Neural cell (in vitro differentiated cells): ENCODE data around the gene POLN. TPM values are rescaled to one million over a fixed set of nuclear protein-coding genes. Genes with fewer than 3 reads are reported as not detected.

Experiments
- H2AFZ ChIP-seq: fragments of 200-600, 300-800 bp; sonication (generic), shearing (Covaris generic); 2 replicates; pipeline ENCODE4 v1.6.0; 2014; ENCODE audit warnings: low read depth, mild to moderate bottlenecking, antibody characterized with exemption, low read length, moderate library complexity
- H3F3A ChIP-seq: fragments of 200-600 bp; shearing (Covaris generic); 2 replicates; pipeline ENCODE4 v1.6.1; 2016; ENCODE audit warnings: mild to moderate bottlenecking, moderate library complexity, mixed read lengths, antibody characterized with exemption, low read length; ENCODE audit not compliant: insufficient read depth, poor library complexity, severe bottlenecking
- H3K27ac ChIP-seq: fragments of 200-600, 300-800 bp; sonication (generic), shearing (Covaris generic); 2 replicates; pipeline ENCODE4 v1.5.1; 2014; ENCODE audit warnings: mild to moderate bottlenecking, low read length, moderate library complexity
- H3K27me3 ChIP-seq: fragments of 300-800, 200-600 bp; sonication (generic), shearing (Covaris generic); 2 replicates; pipeline ENCODE4 v1.6.0; 2014; ENCODE audit warnings: mild to moderate bottlenecking, low read depth, low read length, moderate library complexity; ENCODE audit not compliant: insufficient read depth
- H3K36me3 ChIP-seq: fragments of 300-800, 200-600 bp; sonication (generic), shearing (Covaris generic); 2 replicates; pipeline ENCODE4 v1.5.1; 2014; ENCODE audit warnings: mild to moderate bottlenecking, antibody characterized with exemption, low read length, moderate library complexity; ENCODE audit not compliant: insufficient read depth
- H3K4me2 ChIP-seq: fragments of 300-800, 200-600 bp; sonication (generic), shearing (Covaris generic); 2 replicates; pipeline ENCODE4 v1.6.0; 2014; ENCODE audit warnings: mild to moderate bottlenecking, low read length
- H3K4me3 ChIP-seq: fragments of 300-800, 200-600 bp; sonication (generic), shearing (Covaris generic); 2 replicates; pipeline ENCODE4 v1.5.1; 2014; ENCODE audit warnings: mild to moderate bottlenecking, low read length, moderate library complexity
- H3K79me2 ChIP-seq: fragments of 200-600 bp; shearing (Covaris generic); replicated peaks from 2 replicates; pipeline ENCODE4 v1.6.0; 2014; ENCODE audit warnings: mild to moderate bottlenecking, low read length, moderate library complexity; ENCODE audit not compliant: insufficient read depth
- H3K9ac ChIP-seq: fragments of 300-800, 200-600 bp; sonication (generic), shearing (Covaris generic); 2 replicates; pipeline ENCODE4 v1.6.1; 2016; ENCODE audit warnings: mild to moderate bottlenecking, low read length, mixed read lengths
- H3K9me2 ChIP-seq: fragments of 200-600 bp; shearing (Covaris generic); 2 replicates; pipeline ENCODE4 v1.6.1; 2016; ENCODE audit warnings: mild to moderate bottlenecking, low read length, mixed read lengths; ENCODE audit not compliant: insufficient read depth
- H3K9me3 ChIP-seq: fragments of 200-600, 300-800 bp; sonication (generic), shearing (Covaris generic); 2 replicates; pipeline ENCODE4 v1.6.1; 2016; ENCODE audit warnings: mild to moderate bottlenecking, mixed run types, low read length, moderate library complexity, mixed read lengths
- H4K20me1 ChIP-seq: fragments of 200-600 bp; shearing (Covaris generic); 2 replicates; pipeline ENCODE4 v1.6.1; 2016; ENCODE audit warnings: mild to moderate bottlenecking, mixed run types; ENCODE audit not compliant: insufficient read depth
- EP300 ChIP-seq: fragments of 450-650 bp; conservative IDR thresholded peaks from 2 replicates; pipeline ENCODE4 v1.6.1; 2014; ENCODE audit warnings: antibody characterized with exemption, mild to moderate bottlenecking, moderate library complexity; ENCODE audit not compliant: poor library complexity, severe bottlenecking
- EZH2 ChIP-seq: fragments of 200-600, 300-800 bp; shearing (Covaris generic), sonication (generic); IDR thresholded peaks from 2 replicates; pipeline ENCODE4 v1.6.1; 2014; ENCODE audit warnings: antibody characterized with exemption, low read length, borderline replicate concordance, mild to moderate bottlenecking; ENCODE audit not compliant: insufficient read depth, poor library complexity, severe bottlenecking
- MXI1 ChIP-seq: fragments of 450-650 bp; conservative IDR thresholded peaks from 2 replicates; pipeline ENCODE4 v1.6.1; 2014; ENCODE audit warnings: antibody characterized with exemption, mild to moderate bottlenecking; ENCODE audit not compliant: poor library complexity, severe bottlenecking
- POLR2AphosphoS5 ChIP-seq: IDR thresholded peaks from 2 replicates; pipeline ENCODE4 v1.6.1; 2012
- RAD21 ChIP-seq: fragments of 450-650 bp; conservative IDR thresholded peaks from 2 replicates; pipeline ENCODE4 v1.6.1; 2014; ENCODE audit warnings: antibody characterized with exemption, mild to moderate bottlenecking, moderate library complexity
- SMC3 ChIP-seq: fragments of 450-650 bp; conservative IDR thresholded peaks from 2 replicates; pipeline ENCODE4 v1.6.1; 2014; ENCODE audit warnings: antibody characterized with exemption, mild to moderate bottlenecking, moderate library complexity; ENCODE audit not compliant: poor library complexity
- TAF1 ChIP-seq: IDR thresholded peaks from 2 replicates; pipeline ENCODE4 v1.6.1; 2012; ENCODE audit warnings: low read depth
- polyA plus RNA-seq: library from polyadenylated mRNA; depleted of rRNA; stranded (reverse); fragments of >200 nt; gene quantifications from 2 replicates; pipeline ENCODE4 v1.2.3, GENCODE V29; 2014
- TF ChIP-seq, protein P1 (sequence below): IDR thresholded peaks from 2 replicates; pipeline ENCODE4 v1.6.1; 2012; ENCODE audit warnings: borderline replicate concordance
- TF ChIP-seq, protein P2 (sequence below): fragments of 450-650 bp; IDR thresholded peaks from 2 replicates; pipeline ENCODE4 v1.5.1; 2014; ENCODE audit warnings: antibody characterized with exemption, mild to moderate bottlenecking, moderate library complexity; ENCODE audit not compliant: poor library complexity, severe bottlenecking

POLN gene
- polyA plus RNA-seq, 1 donor from 2014 or later = 1.1 TPM

DNA sequence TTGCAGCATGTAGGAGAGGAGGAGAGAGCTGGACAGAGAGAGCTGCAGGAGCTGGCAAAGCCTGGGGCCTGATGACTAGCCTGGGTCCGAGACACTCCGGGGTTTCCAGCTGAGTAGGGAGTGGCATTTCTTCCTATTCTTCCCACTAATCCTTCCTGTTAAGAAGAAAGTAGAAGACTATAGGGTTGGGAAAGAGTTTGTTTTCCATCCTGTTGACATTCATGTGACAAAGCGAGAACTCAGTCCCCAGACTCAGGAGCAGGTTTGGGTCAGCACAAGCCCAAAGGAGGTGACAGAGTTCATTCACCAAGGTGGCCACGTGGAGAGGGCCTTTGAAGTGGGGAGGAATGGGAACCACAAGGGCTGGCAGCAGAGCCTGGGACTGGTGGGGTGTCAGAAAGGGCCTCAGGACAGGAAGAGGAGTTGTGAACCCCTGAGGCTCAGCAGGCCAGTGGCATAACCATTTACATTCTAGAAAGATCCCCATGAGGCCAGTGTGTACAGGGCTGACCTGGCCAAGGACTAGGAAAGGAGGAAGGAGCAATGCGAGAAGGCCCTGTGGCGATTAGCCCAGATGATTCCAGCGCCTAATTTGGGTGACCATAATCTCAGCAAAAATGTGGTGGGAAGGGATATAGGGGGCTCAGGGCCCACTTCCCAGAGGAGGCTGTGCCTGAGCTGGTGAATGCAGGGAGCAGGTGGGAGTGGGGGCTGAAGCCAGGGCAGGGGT, 3.3 kb upstream of the POLN start:
- Histone ChIP-seq H3F3A (no peaks in the 10 kb centered on the region), H3K27ac (no peak overlapping the region)
- TF ChIP-seq, protein P1, sequence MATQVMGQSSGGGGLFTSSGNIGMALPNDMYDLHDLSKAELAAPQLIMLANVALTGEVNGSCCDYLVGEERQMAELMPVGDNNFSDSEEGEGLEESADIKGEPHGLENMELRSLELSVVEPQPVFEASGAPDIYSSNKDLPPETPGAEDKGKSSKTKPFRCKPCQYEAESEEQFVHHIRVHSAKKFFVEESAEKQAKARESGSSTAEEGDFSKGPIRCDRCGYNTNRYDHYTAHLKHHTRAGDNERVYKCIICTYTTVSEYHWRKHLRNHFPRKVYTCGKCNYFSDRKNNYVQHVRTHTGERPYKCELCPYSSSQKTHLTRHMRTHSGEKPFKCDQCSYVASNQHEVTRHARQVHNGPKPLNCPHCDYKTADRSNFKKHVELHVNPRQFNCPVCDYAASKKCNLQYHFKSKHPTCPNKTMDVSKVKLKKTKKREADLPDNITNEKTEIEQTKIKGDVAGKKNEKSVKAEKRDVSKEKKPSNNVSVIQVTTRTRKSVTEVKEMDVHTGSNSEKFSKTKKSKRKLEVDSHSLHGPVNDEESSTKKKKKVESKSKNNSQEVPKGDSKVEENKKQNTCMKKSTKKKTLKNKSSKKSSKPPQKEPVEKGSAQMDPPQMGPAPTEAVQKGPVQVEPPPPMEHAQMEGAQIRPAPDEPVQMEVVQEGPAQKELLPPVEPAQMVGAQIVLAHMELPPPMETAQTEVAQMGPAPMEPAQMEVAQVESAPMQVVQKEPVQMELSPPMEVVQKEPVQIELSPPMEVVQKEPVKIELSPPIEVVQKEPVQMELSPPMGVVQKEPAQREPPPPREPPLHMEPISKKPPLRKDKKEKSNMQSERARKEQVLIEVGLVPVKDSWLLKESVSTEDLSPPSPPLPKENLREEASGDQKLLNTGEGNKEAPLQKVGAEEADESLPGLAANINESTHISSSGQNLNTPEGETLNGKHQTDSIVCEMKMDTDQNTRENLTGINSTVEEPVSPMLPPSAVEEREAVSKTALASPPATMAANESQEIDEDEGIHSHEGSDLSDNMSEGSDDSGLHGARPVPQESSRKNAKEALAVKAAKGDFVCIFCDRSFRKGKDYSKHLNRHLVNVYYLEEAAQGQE = no peak
- no peak for TF ChIP-seq EZH2
- no peak for TF ChIP-seq POLR2AphosphoS5
- no peak for TF ChIP-seq SMC3
- no peak for TF ChIP-seq RAD21
- TF ChIP-seq TAF1 = no peak

DNA sequence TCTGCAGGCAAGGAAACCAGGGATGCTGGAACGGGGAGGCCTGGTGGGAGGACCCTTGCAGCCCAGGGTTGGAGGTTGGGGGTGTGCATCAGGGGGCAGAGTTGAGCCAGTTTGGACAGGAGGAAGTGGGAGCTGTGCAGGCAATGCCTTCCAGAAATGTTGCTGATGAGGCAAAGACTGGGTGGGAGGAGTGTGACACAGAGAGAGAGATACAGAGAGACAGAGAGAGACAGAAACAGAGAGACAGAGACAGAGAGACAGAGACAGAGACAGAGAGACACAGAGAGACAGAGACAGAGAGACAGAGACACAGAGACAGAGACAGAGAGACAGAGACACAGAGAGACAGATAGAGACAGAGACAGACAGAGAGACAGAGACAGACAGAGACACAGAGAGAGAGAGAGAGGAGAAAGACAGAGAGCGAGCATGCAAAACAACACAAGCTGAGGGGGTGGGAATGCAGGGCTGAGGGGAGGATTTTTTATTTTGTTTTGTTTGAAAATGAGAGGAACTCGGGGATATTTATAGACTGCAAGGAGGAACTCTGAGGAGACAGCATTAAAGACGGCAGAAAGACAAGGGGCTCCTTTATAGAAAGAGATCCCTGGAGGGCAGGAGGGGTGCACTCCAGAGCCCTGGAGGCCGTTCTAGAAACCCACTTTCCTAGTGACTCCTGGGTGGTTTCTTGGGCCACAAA, 1.9 kb upstream of the POLN start:
- no peaks in the 10 kb centered on the region for H3K36me3 ChIP-seq
- peaks cover 26% of the 10 kb centered on the region for H3K79me2 ChIP-seq
- no peaks in the 10 kb centered on the region for H4K20me1 ChIP-seq
- TF ChIP-seq POLR2AphosphoS5 (no peak), SMC3 (no peak), MXI1 (no peak), RAD21 (no peak), EP300 (no peak), TAF1 (no peak), EZH2 (no peak)
- TF ChIP-seq, protein P1 = no peak
- TF ChIP-seq, protein P2, sequence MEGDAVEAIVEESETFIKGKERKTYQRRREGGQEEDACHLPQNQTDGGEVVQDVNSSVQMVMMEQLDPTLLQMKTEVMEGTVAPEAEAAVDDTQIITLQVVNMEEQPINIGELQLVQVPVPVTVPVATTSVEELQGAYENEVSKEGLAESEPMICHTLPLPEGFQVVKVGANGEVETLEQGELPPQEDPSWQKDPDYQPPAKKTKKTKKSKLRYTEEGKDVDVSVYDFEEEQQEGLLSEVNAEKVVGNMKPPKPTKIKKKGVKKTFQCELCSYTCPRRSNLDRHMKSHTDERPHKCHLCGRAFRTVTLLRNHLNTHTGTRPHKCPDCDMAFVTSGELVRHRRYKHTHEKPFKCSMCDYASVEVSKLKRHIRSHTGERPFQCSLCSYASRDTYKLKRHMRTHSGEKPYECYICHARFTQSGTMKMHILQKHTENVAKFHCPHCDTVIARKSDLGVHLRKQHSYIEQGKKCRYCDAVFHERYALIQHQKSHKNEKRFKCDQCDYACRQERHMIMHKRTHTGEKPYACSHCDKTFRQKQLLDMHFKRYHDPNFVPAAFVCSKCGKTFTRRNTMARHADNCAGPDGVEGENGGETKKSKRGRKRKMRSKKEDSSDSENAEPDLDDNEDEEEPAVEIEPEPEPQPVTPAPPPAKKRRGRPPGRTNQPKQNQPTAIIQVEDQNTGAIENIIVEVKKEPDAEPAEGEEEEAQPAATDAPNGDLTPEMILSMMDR = no peak
- H3K9me3 ChIP-seq = no peaks in the 10 kb centered on the region
- H3K27me3 ChIP-seq = no peaks in the 10 kb centered on the region
- H3K4me2 ChIP-seq = no peak overlapping the region
- H3K9ac ChIP-seq = no peak overlapping the region
- no peaks in the 10 kb centered on the region for H3F3A ChIP-seq
- H3K4me3 ChIP-seq = no peak overlapping the region
- no peaks in the 10 kb centered on the region for H3K9me2 ChIP-seq
- H2AFZ ChIP-seq = no peak overlapping the region
- H3K27ac ChIP-seq = no peak overlapping the region

More for the DNA sequence above, 3.3 kb upstream of the POLN start:
- Histone ChIP-seq H3K79me2 (peaks cover 12% of the 10 kb centered on the region), H3K9me3 (no peaks in the 10 kb centered on the region), H3K36me3 (no peaks in the 10 kb centered on the region), H2AFZ (no peak overlapping the region), H3K9ac (no peak overlapping the region), H3K4me2 (no peak overlapping the region), H3K27me3 (no peaks in the 10 kb centered on the region), H4K20me1 (no peaks in the 10 kb centered on the region), H3K9me2 (no peaks in the 10 kb centered on the region), H3K4me3 (no peak overlapping the region)
